Activated effector memory CD4-positive, alpha-beta T cell treated with Interleukin-2 at 50 U/mL for 16 hours (primary cell): ENCODE measurements around the gene RDM1.
"Not testable (repeated sequence)": the region's sequence is repeated elsewhere in the genome, so short reads cannot be mapped to it uniquely, and the experiment has no call there.

Experiments used
- DNase-seq: peaks from one replicate; pipeline ENCODE4 v3.0.0-alpha.2; 2020

The RDM1 gene

GRCh38 chr17:35897772-35898171, 32.8 kb downstream of the RDM1 start:
- not testable (repeated sequence) for DNase-seq

DNA sequence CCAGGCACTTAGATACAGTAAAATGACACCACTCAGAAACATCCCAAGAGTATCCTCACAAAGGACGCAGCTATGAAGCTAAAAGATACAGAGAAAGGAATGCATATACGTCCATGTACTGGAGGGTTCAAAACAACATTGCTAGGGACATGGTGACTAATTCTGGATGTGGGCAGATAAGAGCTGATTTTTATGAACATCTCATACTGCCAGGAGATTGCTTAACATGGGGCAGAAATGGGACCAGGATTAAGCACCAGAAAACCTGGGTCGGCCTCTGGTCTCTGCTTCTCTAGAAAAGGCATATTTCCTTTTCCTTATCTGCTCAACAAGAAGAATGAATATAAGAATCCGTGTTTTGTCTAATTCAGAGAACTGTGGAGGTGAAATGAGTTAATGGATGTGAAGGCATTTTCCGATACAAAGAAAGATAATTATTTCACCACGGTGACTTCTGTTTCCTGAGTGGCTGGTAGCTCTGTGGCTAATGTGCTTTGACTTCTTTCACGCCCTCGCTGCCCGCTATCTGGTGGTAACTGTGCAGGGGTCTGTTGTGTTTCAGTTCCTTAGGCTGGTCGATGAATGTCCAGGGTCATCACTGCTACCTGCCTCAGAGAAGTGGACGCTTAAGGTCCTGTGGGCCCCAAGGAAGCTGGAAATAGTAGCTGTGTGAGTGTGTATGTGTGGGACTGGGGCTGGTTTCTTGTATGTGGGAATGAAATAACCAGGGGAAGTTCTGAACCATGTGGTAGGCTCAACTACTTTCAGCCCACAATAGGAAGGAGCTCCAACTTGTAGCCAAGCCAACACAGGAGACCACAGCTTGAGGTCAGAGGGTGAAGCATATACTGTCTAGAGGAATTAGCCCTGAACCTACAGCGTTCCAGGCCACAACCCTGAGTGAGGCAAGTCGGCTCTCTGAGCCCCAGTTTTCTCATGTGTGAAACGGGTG, 34.7 kb downstream of the RDM1 start:
- DNase-seq: no peak

DNA sequence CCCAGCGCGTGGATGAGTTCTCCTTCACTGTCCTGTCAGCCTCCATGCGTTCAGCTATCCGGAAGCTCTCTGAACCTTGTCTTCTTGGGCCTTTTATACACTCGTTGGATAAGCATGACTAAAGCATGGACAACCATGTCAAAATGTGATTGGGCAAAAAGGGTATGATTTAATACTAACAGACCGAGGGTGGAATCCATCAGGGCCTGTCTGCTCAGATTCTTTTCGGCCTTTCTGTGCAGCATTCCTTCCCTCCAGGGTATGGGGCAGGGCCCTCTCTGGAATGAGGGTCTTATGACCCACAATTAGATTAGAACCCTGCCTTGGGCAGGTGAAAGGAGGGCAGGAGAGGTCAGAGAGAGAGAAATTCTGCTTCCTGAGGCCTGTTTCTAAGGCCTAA, 36.4 kb downstream of the RDM1 start:
- no peak for DNase-seq

GRCh38 chr17:35893751-35894150, 36.8 kb downstream of the RDM1 start:
- DNase-seq: no peak

DNA sequence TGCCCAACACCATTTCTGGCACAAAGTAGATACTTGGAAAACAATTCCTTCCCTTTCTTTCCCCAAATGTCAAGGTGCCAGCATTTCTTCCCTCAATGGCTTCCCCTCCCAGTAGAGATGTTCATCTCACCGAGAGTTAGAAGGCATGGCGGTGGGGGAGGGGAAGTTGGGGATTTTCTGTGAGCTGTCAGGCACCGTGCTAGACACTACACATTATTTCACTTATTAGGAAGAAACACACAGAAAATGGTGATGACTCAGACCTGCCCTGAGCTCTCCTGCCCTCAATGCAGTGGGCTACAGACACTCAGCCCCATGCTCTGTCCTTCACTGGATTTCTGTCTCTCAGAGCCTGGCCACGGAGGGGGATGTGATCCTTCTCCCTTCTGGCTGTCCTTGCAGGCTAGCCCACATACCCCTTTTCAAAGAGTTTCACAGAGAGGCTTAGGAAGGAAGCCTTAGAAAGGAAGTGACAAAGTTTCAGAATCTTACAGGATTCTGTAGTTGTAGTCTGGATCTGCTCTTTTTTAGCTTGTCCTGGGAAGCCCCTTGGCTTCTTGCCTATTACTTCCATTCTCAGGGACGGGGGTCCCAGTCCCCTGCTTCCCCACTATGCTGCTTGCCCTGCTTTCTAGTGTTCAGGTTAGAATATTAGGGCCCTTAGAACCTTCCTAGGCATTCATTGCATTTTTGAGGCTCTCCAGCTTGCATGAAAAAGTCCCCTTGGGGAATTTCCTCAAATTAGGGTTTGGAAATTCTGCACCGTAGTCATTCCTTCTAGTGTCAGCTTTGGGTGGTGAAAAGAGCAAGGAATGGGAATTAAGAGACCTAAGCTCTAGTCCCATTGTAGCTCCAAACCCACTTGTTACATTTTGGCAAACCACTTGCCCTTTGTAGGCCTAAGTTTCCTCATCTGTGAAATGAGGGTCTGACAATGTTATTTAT, 38.2 kb downstream of the RDM1 start:
- DNase-seq: no peak

DNA sequence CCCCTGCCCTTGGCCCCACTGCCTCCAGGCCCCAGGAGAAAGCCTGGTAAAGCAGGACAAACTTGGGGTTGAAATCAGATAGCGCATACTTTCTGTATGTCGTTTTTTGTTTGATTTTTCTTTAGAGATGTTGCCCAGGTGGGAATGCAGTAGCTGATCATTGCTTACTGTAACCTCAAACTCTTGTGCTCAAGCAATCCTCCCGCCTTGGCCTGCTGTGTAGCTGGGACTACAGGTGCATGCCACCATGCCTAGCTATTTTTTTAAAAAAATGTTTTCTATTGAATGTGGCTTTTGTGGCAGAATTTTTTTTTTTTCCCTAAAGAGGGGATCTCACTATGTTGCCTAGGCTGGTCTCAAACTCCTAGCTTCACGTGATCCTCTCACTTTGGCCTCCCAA, 39.3 kb downstream of the RDM1 start:
- DNase-seq: no peak

DNA sequence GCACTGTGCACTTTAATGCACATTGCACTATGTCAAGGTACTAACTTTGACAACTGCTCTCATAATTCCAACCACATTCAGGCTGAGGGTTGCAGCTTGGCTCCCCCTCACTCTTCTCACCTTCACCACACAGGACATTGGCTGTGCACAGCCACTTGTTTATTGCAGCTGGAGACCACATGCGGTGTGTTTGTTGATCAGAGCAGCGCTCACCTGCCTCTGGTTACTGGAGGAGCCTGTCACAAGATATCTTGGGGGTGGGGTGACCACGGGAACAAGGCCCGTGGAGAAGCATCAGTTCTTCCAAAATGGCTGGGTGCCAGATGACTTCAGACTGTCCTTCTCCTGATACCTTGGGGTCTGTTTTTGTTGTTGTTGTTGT, 39.8 kb downstream of the RDM1 start:
- DNase-seq: peak; percentile 63

- no peak for DNase-seq
These were observed 40.5 kb downstream of the RDM1 start for GRCh38 chr17:35889818-35890773.

DNA sequence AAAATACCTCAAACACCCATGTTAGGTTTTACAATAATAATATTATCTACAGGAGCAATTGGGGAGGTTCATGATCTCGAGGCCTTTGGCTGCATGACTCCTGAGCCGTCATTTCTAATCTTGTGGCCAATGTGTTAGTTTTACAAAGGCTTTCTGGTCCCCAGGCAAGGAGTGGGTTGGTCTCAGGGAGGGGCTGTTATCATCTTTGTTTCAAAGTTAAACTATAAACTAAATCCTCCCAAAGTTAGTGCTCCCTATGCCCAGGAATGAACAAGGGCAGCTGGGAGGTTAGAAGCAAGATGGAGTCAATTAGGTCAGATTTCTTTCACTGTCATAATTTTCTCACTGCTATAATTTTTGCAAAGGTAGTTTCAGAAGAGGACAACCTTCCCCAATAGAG, 41.3 kb downstream of the RDM1 start:
- DNase-seq: no peak

GRCh38 chr17:35879773-35880654, 50.6 kb downstream of the RDM1 start, which contains the start of gene CCL5:
TSS of gene CCL5 (minus strand) at chr17:35880360.
- no peak for DNase-seq

- DNase-seq: no peak
These were observed 52.2 kb downstream of the RDM1 start for GRCh38 chr17:35878361-35878760.

GRCh38 chr17:35877345-35878029, 53.1 kb downstream of the RDM1 start:
- DNase-seq: no peak

DNA sequence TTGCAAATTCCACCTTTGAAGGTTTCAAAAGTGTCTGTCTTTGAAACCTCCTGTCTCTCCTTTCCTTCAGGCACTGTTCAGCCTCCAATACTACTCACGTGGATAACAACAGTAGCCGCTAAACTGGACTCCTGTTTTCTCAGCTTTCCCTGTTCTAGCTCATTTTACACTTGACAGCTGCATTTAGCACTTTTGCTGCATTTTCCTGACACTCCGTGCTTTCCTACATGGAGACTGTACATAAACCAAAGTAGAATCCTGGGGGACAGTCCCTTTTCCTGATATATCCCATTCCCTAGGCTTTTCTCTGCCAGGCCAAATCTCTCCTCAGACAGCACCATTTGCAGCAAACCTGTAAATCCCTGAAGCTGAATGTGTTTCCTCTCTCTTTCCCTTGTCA, 54.0 kb downstream of the RDM1 start:
- DNase-seq: no peak

GRCh38 chr17:35875800-35876139, 54.8 kb downstream of the RDM1 start:
- DNase-seq: no peak

- DNase-seq: no peak
These were observed 55.3 kb downstream of the RDM1 start for GRCh38 chr17:35875072-35875799.

GRCh38 chr17:35872196-35872980, 58.2 kb downstream of the RDM1 start:
- no peak for DNase-seq

- DNase-seq: no peak
These were observed 59.4 kb downstream of the RDM1 start for GRCh38 chr17:35870906-35871819.

DNA sequence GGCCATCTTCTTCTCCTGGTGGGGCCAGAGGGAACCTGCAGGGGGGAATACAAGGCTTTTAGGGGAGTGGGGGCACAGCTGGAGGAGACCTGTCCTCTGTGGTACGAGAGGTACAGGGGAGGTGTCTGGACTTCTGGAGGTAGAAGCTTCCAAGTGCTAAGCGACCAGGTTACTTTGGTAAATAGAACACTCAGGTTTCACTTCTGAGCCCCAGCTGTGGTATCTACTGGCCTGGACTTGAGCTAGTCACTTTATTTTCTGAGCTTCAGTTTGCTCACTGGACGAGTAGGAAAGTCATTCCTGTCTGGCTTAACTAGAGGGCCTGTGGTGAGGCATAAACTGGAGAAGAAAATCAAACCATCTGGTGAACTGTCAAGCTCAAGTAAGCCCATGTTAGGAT, 61.8 kb downstream of the RDM1 start, which contains the start of gene HEATR9:
TSS of gene HEATR9 (minus strand) at position 155 of the 400 bp plus-strand sequence. CDS start at position 6, 149 bp downstream.
- no peak for DNase-seq
